Measurements from ENCODE around the gene ASTN2.

GRCh38 chr9:117325831-117326230 lies 89.0 kb downstream of the ASTN2 start:
- TF ChIP-seq CTCF (IDR thresholded peaks at IDR 0.05; ENCODE audit: insufficient read depth, low read depth, low read length) (no peak), EZH2 (IDR thresholded peaks at IDR 0.05; ENCODE audit: insufficient read depth, low read length) (no peak)
